Hepatocyte (in vitro differentiated cells): Measurements from ENCODE around the gene MAP3K20.

Source experiments
- EZH2 ChIP-seq: fragments of 200-600 bp; sonication (generic); IDR thresholded peaks from 2 replicates; pipeline ENCODE4 v1.6.1; 2016; ENCODE audit warnings: antibody characterized with exemption, mild to moderate bottlenecking, borderline replicate concordance
- EZH2phosphoT487 ChIP-seq: fragments of 200-600 bp; sonication (generic); IDR thresholded peaks from one replicate; pipeline ENCODE4 v1.6.1; 2018; ENCODE audit warnings: antibody characterized with exemption, mild to moderate bottlenecking, low read depth, moderate library complexity; ENCODE audit not compliant: unreplicated experiment, severe bottlenecking
- TF ChIP-seq, protein P1 (sequence below): fragments of 200-600 bp; sonication (generic); IDR thresholded peaks from 2 replicates; pipeline ENCODE4 v1.5.1; 2016; ENCODE audit warnings: antibody characterized with exemption, mild to moderate bottlenecking; ENCODE audit not compliant: poor library complexity

DNA sequence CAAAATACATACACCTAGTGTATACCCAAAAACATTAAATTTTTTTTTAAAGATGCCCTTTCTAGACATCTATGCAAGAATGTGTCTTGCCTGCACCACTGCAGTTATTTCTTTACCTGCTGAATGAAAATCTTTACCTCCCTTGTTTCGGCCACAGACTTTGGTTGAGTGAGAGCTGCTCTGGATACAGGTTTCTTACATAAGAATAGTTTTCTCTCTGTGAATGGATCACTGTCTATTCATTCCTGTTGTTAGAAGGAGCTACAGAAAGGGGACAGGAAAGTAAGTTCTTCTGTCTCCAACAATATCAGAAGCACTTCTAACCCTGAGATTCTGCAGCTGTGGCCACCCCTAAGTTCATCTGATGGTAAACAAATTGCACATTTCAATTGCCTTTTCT is 166.0 kb downstream of the MAP3K20 start:
- TF ChIP-seq, protein P1, sequence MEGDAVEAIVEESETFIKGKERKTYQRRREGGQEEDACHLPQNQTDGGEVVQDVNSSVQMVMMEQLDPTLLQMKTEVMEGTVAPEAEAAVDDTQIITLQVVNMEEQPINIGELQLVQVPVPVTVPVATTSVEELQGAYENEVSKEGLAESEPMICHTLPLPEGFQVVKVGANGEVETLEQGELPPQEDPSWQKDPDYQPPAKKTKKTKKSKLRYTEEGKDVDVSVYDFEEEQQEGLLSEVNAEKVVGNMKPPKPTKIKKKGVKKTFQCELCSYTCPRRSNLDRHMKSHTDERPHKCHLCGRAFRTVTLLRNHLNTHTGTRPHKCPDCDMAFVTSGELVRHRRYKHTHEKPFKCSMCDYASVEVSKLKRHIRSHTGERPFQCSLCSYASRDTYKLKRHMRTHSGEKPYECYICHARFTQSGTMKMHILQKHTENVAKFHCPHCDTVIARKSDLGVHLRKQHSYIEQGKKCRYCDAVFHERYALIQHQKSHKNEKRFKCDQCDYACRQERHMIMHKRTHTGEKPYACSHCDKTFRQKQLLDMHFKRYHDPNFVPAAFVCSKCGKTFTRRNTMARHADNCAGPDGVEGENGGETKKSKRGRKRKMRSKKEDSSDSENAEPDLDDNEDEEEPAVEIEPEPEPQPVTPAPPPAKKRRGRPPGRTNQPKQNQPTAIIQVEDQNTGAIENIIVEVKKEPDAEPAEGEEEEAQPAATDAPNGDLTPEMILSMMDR = no peak
- no peak for TF ChIP-seq EZH2
- no peak for TF ChIP-seq EZH2phosphoT487
